ENCODE measurements around the gene MBOAT7. TPM values are rescaled to one million over a fixed set of nuclear protein-coding genes. Genes with fewer than 3 reads are reported as not detected.
A peak's percentile ranks its signal among the peaks of the same experiment; 100 is the strongest.

MBOAT7 gene
- polyA plus RNA-seq, 1 donor (not counting 4 experiments of a cell fraction or from before 2014, with no cell fraction given), result 41.3 TPM

DNA sequence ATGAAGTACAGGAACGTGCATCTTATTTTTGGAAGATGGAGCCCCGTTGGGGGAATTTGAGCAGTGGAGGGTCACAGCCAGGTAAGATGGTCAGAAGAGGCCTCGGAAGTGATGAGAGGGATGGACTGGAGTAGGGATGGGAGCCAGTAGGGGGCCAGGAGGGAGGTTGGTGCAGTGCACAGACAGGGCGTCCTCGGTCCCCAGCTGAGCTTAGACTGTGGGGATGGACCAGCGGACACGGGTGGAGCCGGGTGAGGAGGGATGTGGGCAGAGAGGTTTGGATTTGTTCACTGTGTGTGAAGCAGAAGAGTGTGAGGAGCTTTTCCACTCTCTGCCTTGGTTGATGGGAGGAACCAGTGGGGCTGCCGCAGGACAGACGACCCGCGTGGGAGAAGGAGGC lies 21.9 kb upstream of the MBOAT7 start:
- Histone ChIP-seq H2AFZ (ENCODE audit: control insufficient read depth, low read length) (no peak overlapping the region), H3K27ac (ENCODE audit: control insufficient read depth, insufficient read depth, low read length) (no peak overlapping the region), H3K9ac (ENCODE audit: control insufficient read depth, extremely low read depth, insufficient read depth, low read length) (no peak overlapping the region), H3K4me2 (ENCODE audit: control insufficient read depth, extremely low read depth, insufficient read depth, low read depth, low read length) (no peak overlapping the region), H3K79me2 (ENCODE audit: control insufficient read depth, insufficient read depth, low read length) (peaks cover 7% of the 10 kb centered on the region), H3K9me3 (ENCODE audit: control insufficient read depth, low read depth, low read length) (no peaks in the 10 kb centered on the region), H3K4me3 (ENCODE audit: control insufficient read depth in 2 of 3, extremely low read depth in 1 of 3, insufficient read depth in 2 of 3, low read depth in 1 of 3, low read length in 3 of 3) (no peak overlapping the region), H3K27me3 (ENCODE audit: control insufficient read depth, extremely low read depth, insufficient read depth, low read length) (no peaks in the 10 kb centered on the region), H3K4me1 (ENCODE audit: control insufficient read depth, extremely low read depth, insufficient read depth, low read length) (no peaks in the 10 kb centered on the region), H3K36me3 (ENCODE audit: control insufficient read depth in 2 of 2, extremely low read depth in 1 of 2, insufficient read depth in 2 of 2, low read length in 2 of 2) (peaks cover 16 to 19% of the 10 kb centered on the region in 2 experiments), H4K20me1 (ENCODE audit: control insufficient read depth, extremely low read depth, insufficient read depth, low read length) (peaks cover 20% of the 10 kb centered on the region), H3K9me1 (ENCODE audit: control insufficient read depth, extremely low read depth, insufficient read depth, low read length) (no peaks in the 10 kb centered on the region)
- dilution Hi-C loops (cut with MboI; ENCODE audit: extremely low pct_ligation_motif_present, low sequenced_read_pairs), result no loop called here
- FAIRE-seq, result no peak
- TF ChIP-seq CTCF (optimal IDR thresholded peaks at IDR 0.05 in 1 of 3, IDR thresholded peaks at IDR 0.05 in 1 of 3, conservative IDR thresholded peaks at IDR 0.05 in 1 of 3; ENCODE audit: extremely low read depth in 1 of 3, insufficient read depth in 2 of 3, low read length in 3 of 3) (no peak), EZH2 (IDR thresholded peaks at IDR 0.05; ENCODE audit: low read length) (no peak)
- no peak for DNase-seq (ENCODE audit: low read depth, low spot score)

- peak overlapping the region; percentile 44 for H3K27ac ChIP-seq (ENCODE audit: control insufficient read depth, insufficient read depth, low read length)
- H2AFZ ChIP-seq (ENCODE audit: control insufficient read depth, low read length), result no peak overlapping the region
- no peaks in the 10 kb centered on the region for H3K4me1 ChIP-seq (ENCODE audit: control insufficient read depth, extremely low read depth, insufficient read depth, low read length)
- no peak overlapping the region for H3K4me2 ChIP-seq (ENCODE audit: control insufficient read depth, extremely low read depth, insufficient read depth, low read depth, low read length)
- H3K4me3 ChIP-seq (ENCODE audit: control insufficient read depth in 2 of 3, extremely low read depth in 1 of 3, insufficient read depth in 2 of 3, low read depth in 1 of 3, low read length in 3 of 3), result no peak overlapping the region
- dilution Hi-C loops (cut with MboI; ENCODE audit: extremely low pct_ligation_motif_present, low sequenced_read_pairs), result no loop called here
- no peaks in the 10 kb centered on the region for H3K9me3 ChIP-seq (ENCODE audit: control insufficient read depth, low read depth, low read length)
- H4K20me1 ChIP-seq (ENCODE audit: control insufficient read depth, extremely low read depth, insufficient read depth, low read length), result peaks cover 33% of the 10 kb centered on the region
- DNase-seq (ENCODE audit: low read depth, low spot score) (no peak), FAIRE-seq (peak; percentile 75)
- peaks cover 20% of the 10 kb centered on the region for H3K79me2 ChIP-seq (ENCODE audit: control insufficient read depth, insufficient read depth, low read length)
- H3K9me1 ChIP-seq (ENCODE audit: control insufficient read depth, extremely low read depth, insufficient read depth, low read length), result no peaks in the 10 kb centered on the region
- H3K27me3 ChIP-seq (ENCODE audit: control insufficient read depth, extremely low read depth, insufficient read depth, low read length), result no peaks in the 10 kb centered on the region
- peak overlapping the region; percentile 5 for H3K9ac ChIP-seq (ENCODE audit: control insufficient read depth, extremely low read depth, insufficient read depth, low read length)
- peaks cover 27 to 29% of the 10 kb centered on the region in 2 experiments for H3K36me3 ChIP-seq (ENCODE audit: control insufficient read depth in 2 of 2, extremely low read depth in 1 of 2, insufficient read depth in 2 of 2, low read length in 2 of 2)
- no peak for TF ChIP-seq EZH2 (IDR thresholded peaks at IDR 0.05; ENCODE audit: low read length)
- no peak for TF ChIP-seq CTCF (optimal IDR thresholded peaks at IDR 0.05 in 1 of 3, IDR thresholded peaks at IDR 0.05 in 1 of 3, conservative IDR thresholded peaks at IDR 0.05 in 1 of 3; ENCODE audit: extremely low read depth in 1 of 3, insufficient read depth in 2 of 3, low read length in 3 of 3)
Observed at GRCh38 chr19:54209811-54210494, 20.6 kb upstream of the MBOAT7 start.

All from keratinocyte (primary cell).